GM12892 (cell line): ENCODE results near the gene RAB6B.

ENCODE experiments used
- POLR2A ChIP-seq: IDR thresholded peaks from 2 replicates; pipeline ENCODE4 v1.6.1; 2011; ENCODE audit warnings: low read depth, low read length, control low read depth
- POLR2AphosphoS5 ChIP-seq: IDR thresholded peaks from 2 replicates; pipeline ENCODE4 v1.6.1; 2011; ENCODE audit warnings: low read depth, low read length, control low read depth
- TAF1 ChIP-seq: IDR thresholded peaks from 2 replicates; pipeline ENCODE4 v1.6.1; 2011; ENCODE audit warnings: low read depth, mild to moderate bottlenecking, control low read depth, low read length, borderline replicate concordance

GRCh38 chr3:133899311-133899710 is 3.6 kb upstream of the RAB6B start:
- TF ChIP-seq POLR2A (no peak), POLR2AphosphoS5 (no peak), TAF1 (no peak)
